ENCODE measurements around the gene CABLES1. TPM values are rescaled to one million over a fixed set of nuclear protein-coding genes. Genes with fewer than 3 reads are reported as not detected.
"Not testable (repeated sequence)": the region's sequence is repeated elsewhere in the genome, so short reads cannot be mapped to it uniquely, and the experiment has no call there.

The CABLES1 gene, protein sequence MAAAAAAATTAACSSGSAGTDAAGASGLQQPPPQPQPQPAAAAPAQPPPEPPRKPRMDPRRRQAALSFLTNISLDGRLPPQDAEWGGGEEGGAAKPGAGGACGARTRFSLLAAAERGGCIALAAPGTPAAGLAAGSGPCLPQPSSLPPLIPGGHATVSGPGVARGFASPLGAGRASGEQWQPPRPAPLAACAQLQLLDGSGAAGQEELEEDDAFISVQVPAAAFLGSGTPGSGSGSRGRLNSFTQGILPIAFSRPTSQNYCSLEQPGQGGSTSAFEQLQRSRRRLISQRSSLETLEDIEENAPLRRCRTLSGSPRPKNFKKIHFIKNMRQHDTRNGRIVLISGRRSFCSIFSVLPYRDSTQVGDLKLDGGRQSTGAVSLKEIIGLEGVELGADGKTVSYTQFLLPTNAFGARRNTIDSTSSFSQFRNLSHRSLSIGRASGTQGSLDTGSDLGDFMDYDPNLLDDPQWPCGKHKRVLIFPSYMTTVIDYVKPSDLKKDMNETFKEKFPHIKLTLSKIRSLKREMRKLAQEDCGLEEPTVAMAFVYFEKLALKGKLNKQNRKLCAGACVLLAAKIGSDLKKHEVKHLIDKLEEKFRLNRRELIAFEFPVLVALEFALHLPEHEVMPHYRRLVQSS
- 4.7 and 7.7 TPM in 2 replicates for total RNA-seq

DNA sequence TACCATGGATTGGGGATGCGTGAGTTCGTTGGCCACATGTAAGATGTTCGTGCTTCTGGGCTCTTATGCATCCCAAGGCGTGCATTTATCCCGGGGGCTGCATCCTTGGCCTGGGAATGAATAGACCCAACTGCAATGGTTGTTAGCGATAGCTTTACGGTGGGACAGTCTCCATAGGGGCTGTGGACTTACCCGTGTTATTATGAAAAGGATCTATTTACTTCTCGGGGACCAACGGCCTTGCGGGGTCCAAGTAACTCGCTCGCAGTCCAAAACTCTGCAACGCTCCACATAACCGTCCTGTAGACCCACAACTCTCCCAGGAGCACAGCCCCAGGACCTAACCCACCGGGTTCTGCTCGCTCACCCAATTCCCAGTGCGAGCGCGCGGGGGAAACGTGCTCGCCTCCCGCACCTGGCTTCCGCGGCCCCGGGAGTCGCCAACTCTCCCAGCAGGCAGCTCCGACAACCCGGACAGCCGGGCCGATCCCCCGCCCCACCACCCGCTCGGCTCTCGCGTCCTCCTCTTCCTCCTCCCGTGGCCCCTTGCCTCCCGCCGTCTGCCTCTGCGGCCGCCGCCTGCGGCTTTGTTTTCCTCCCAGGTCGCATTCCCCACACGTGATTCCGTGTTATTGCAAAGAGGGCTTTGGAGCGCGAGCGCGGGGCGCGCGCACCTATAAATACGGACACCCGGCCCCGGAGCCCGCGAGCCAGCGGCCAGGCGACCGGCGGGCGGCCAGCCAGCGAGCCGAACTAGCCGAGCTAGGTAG is at the start of gene CABLES1:
CABLES1 (plus strand) TSS at position 706 of the 770 bp plus-strand sequence. CDS start 278 bp downstream, outside the sequence.
- DNase-seq (ENCODE audit: low read depth), result peak; percentile 38

DNA sequence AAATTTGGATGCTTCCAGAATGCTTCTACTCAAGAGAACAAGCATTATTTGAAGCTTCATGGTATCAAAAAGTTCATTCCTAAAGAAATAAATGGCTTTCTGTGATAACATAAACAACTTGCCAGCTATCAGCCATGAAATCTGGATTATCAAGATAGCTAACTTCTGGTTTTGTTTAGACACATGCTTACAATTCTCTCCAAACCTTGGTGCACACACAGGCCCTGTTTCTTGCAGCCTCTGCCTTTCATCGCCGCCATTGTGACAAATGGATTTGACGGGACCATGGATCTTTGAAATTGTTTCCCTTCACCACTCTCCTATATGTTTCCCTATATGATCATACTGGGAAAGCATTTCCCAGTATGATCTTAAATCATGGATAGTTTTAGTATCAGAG is 47.9 kb upstream of the CABLES1 start:
- no peak for DNase-seq (ENCODE audit: low read depth)

DNA sequence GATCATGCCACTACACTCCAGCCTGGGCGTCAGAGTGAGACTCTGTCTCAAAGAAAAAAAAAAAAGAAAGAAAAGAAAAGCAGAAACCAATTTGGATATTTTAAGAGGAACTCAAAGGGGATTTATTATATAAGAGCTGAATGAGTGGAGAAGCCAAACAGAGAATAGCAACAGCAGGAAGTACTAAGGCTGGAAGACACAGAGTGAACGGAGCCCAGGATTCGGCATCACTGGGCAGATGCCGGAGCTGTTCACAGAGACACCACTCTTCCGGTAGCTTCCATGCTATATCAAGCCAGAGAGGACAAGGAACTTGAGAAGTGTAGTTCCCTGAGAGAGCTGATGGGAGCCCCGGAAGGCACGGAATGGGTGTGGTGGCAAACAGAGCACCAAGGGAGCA is 47.0 kb upstream of the CABLES1 start:
- DNase-seq (ENCODE audit: low read depth), result no peak

GRCh38 chr18:23091017-23091993 is 44.0 kb upstream of the CABLES1 start:
- peak; percentile 53 for DNase-seq (ENCODE audit: low read depth)

- no peak for DNase-seq (ENCODE audit: low read depth)
These were observed 43.2 kb upstream of the CABLES1 start for GRCh38 chr18:23092121-23092520.

DNA sequence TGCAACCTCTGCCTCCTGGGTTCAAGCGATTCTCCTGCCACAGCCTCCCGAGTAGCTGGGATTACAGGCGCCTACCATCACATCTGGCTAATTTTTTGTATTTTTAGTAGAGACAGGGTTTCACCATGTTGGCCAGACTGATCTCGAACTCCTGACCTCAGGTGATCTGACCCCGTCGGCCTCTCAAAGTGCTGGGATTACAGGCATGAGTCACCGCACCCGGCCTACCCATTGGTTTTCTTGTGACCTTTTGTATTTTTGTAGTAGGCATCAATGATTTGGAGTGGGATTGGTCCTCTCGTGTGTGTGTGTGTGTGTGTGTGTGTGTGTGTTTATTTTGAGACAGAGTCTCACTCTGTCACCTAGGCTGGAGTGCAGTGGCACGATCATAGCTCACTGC is 42.2 kb upstream of the CABLES1 start:
- DNase-seq (ENCODE audit: low read depth), result not testable (repeated sequence)

DNA sequence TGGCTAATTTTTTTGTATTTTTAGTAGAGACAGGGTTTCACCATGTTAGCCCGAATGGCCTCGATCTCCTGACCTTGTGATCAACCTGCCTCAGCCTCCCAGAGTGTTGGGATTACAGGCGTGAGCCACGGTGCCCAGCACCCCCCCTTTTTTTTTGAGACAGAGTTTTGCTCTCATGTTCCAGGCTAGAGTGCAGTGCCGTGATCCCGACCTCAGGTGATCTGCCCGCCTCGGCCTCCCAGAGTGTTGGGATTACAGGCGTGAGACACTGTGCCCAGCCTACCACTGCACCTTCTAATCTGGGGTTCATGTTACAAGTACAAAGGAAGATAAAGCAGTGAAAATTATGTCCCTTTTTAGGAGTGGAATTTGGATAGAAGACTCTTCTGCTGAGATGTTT is 41.5 kb upstream of the CABLES1 start:
- no peak for DNase-seq (ENCODE audit: low read depth)

DNA sequence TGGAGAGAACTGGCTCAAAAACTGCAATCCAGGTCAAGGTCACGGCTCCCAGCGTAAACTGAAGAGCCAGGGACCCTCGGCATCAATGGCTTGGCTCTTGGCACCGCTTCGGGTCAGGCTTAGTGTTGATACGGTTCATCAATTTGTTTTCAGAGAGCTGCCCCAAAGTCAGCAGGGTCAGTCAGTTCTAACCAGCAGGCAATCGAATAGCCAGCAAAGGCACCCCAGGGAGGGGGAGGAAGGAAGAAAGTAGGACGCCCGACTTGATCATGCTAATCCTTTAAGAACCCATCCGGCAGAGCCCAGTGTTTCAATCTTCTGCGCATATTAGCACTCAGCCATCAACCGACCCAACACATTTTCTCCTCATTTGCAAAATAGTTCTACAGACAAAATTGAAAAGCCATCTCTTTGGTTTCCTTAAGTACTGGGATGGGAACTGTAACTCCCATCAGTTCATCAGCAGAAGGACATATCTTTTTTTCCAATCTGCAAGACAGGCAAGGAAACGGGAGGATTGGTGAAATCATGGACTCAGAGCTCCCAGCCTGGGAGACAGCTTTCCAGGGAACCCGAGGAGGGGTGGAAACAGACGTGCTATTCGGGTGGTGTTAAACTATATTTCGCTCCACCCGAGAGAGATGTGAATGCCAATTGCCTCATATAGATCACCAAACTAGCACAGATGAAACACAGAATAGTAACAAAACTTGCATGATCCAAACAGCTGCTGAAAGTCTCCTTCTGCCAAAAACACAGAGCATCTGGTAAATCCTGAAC is 40.7 kb upstream of the CABLES1 start:
- DNase-seq (ENCODE audit: low read depth), result no peak

- DNase-seq (ENCODE audit: low read depth), result no peak
These were observed 39.8 kb upstream of the CABLES1 start for GRCh38 chr18:23095463-23095862.

GRCh38 chr18:23097016-23097415 is 38.3 kb upstream of the CABLES1 start:
- DNase-seq (ENCODE audit: low read depth), result not testable (repeated sequence)

GRCh38 chr18:23099621-23100020 is 35.7 kb upstream of the CABLES1 start:
- peak; percentile 79 for DNase-seq (ENCODE audit: low read depth)

DNA sequence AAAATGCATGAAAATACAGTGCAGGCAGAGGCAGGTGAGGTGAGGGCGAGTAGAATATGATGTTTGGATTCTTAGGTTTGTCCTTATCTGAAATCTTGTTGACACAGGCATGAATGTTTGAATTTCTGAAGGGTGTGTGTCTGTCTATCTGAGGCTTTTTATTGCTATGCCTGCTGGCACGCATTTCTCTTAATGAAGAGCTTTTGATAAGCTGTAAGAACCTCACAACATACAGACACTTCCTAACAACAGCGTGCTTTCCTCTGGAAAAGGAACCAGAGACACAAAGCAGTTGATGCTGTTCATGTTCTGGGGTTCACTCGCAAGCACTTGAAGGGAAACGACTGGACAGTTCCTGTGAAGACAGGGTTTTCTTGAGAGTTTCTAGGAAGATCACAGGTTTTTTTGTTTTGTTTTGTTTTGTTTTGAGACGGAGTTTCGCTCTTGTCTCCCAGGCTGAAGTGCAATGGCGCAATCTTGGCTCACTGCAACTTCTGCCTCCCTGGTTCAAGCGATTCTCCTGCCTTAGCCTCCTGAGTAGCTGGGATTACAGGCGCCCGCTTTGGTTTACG is 33.3 kb upstream of the CABLES1 start:
- no peak for DNase-seq (ENCODE audit: low read depth)

GRCh38 chr18:23102493-23103261 is 32.6 kb upstream of the CABLES1 start:
- no peak for DNase-seq (ENCODE audit: low read depth)

GRCh38 chr18:23103449-23103848 is 31.8 kb upstream of the CABLES1 start:
- no peak for DNase-seq (ENCODE audit: low read depth)

GRCh38 chr18:23105030-23105429 is 30.3 kb upstream of the CABLES1 start:
- DNase-seq (ENCODE audit: low read depth), result no peak

DNA sequence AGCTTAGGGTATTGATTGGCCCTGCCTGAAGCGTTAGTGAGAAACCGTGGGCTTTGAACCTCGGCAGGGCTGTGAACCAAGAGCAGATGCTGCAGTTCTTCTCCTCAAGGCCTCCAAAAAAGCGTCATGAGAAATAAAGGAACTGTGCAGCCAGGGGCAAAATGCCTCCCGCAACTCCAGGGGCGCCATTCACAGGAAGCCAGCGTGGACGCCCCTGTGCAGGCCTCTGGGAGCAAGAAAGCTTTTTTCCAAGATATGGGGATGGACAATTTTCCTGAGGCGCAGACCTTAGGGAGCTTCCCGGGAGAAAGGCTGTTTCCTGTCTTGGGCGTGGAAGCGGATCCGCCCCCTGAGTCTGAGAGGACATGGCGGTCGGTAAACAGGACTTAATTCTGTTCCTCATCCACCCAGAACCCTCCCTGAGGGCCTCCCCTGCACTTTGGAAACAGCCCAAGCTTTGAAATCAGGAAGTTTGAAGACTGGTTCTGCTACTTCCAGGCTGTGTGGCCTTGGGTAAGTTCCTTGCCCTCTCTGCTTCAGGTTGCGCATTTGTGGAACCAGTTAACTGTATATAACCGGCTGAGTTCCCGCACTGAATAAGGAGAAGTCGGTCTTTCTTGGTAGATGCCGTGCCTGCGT is 29.6 kb upstream of the CABLES1 start:
- DNase-seq (ENCODE audit: low read depth), result no peak

DNA sequence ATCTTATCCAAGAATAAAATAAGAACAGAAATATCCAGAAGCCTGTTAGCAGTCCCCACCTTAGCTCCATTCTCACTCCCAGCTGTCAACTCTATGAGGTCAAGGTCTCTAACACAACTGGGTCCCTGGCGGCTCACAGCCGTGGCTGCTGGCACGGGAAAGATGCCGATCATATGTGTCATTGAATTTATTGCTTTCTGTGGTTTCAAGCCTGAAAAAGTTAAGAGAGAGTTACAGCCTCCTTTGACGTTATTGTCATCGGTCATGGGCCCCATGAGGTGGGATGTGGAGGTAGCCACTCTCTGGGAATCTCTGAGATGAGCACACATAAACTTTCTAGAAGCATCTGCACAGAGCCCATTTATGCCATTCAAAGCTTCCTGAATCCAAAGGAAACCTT is 28.7 kb upstream of the CABLES1 start:
- peak; percentile 98 for DNase-seq (ENCODE audit: low read depth)

- no peak for DNase-seq (ENCODE audit: low read depth)
These were observed 27.6 kb upstream of the CABLES1 start for GRCh38 chr18:23107718-23108117.

GRCh38 chr18:23108496-23108895 is 26.8 kb upstream of the CABLES1 start:
- DNase-seq (ENCODE audit: low read depth), result no peak

Measured in renal cortical epithelial cell (primary cell).